Measurements from ENCODE around the gene EIF4G3.

DNA sequence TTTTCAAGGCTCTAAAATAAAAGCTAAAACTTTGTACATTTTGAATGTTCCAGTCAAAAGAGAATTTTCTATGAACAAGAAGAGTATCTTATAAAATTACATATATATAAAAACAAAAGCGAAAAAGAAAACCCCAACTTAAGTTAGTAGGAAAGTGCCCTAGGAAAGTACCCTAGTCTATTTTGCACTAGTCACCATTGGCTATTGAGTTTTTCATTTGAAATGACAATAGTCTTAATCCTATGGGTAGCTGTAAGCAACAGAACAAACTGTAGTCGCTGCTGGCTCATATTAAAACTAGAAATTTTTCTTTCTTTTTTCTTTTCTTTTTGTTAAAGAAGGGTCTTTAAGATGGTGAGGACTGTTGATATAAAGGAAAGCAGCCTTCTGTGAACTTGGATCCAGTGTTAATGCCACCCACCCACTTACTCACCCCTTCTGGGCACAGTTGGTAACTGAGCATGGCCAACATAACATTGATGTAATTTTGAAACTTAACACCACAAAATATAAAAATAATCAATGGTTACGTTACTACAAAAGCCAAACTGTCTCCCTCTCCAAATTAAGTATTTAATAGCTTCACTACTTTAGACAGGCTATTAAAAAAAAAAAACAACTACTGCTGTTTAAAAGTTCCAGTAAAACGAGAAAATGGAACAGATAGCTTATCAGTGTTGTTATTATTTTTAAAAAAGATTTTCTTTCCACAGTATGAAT, 177.0 kb downstream of the EIF4G3 start:
- TF ChIP-seq, protein P1, sequence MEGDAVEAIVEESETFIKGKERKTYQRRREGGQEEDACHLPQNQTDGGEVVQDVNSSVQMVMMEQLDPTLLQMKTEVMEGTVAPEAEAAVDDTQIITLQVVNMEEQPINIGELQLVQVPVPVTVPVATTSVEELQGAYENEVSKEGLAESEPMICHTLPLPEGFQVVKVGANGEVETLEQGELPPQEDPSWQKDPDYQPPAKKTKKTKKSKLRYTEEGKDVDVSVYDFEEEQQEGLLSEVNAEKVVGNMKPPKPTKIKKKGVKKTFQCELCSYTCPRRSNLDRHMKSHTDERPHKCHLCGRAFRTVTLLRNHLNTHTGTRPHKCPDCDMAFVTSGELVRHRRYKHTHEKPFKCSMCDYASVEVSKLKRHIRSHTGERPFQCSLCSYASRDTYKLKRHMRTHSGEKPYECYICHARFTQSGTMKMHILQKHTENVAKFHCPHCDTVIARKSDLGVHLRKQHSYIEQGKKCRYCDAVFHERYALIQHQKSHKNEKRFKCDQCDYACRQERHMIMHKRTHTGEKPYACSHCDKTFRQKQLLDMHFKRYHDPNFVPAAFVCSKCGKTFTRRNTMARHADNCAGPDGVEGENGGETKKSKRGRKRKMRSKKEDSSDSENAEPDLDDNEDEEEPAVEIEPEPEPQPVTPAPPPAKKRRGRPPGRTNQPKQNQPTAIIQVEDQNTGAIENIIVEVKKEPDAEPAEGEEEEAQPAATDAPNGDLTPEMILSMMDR (IDR thresholded peaks at IDR 0.05; ENCODE audit: control extremely low read depth in 1 of 3, insufficient read depth in 1 of 3, low read depth in 1 of 3, low read length in 3 of 3) = no peak
- TF ChIP-seq POLR2AphosphoS5 (IDR thresholded peaks at IDR 0.05; ENCODE audit: low read depth, low read length) (no peak), POLR2A (IDR thresholded peaks at IDR 0.05; ENCODE audit: control extremely low read depth in 1 of 2, low read depth in 2 of 2, low read length in 2 of 2) (no peak)
